Peyer's patch (tissue), 4 donors: Measurements from ENCODE around the gene MCM8.

ENCODE experiments used
- CTCF ChIP-seq, 6 experiments: fragments of 450-650 bp in 4 of 6; fragments of 200-600 bp in 2 of 6; sonication (generic) in 1 of 6; IDR thresholded peaks; one replicate each; pipeline ENCODE4 v1.5.1; 2017 to 2019; ENCODE audit warnings: antibody characterized with exemption in 6 of 6, mild to moderate bottlenecking in 3 of 6, moderate library complexity in 1 of 6
- POLR2A ChIP-seq, 2 donors: fragments of 450-650 bp; IDR thresholded peaks; one replicate each; pipeline ENCODE4 v1.5.1; 2017; ENCODE audit warnings: antibody characterized with exemption in 2 of 2, mild to moderate bottlenecking in 2 of 2, moderate library complexity in 2 of 2

GRCh38 chr20:6014957-6015356 is 64.5 kb downstream of the MCM8 start:
- TF ChIP-seq CTCF (IDR thresholded peaks at IDR 0.05) (no peak), POLR2A (IDR thresholded peaks at IDR 0.05) (no peak)
